CD4-positive, alpha-beta T cell treated with Interleukin-17A for 4 hours (primary cell): Measurements from ENCODE around the gene DOCK9.

Experiments used
- DNase-seq: peaks from one replicate; pipeline ENCODE4 v3.0.0-alpha.2; 2020; ENCODE audit warnings: mixed read lengths

Gene DOCK9, protein sequence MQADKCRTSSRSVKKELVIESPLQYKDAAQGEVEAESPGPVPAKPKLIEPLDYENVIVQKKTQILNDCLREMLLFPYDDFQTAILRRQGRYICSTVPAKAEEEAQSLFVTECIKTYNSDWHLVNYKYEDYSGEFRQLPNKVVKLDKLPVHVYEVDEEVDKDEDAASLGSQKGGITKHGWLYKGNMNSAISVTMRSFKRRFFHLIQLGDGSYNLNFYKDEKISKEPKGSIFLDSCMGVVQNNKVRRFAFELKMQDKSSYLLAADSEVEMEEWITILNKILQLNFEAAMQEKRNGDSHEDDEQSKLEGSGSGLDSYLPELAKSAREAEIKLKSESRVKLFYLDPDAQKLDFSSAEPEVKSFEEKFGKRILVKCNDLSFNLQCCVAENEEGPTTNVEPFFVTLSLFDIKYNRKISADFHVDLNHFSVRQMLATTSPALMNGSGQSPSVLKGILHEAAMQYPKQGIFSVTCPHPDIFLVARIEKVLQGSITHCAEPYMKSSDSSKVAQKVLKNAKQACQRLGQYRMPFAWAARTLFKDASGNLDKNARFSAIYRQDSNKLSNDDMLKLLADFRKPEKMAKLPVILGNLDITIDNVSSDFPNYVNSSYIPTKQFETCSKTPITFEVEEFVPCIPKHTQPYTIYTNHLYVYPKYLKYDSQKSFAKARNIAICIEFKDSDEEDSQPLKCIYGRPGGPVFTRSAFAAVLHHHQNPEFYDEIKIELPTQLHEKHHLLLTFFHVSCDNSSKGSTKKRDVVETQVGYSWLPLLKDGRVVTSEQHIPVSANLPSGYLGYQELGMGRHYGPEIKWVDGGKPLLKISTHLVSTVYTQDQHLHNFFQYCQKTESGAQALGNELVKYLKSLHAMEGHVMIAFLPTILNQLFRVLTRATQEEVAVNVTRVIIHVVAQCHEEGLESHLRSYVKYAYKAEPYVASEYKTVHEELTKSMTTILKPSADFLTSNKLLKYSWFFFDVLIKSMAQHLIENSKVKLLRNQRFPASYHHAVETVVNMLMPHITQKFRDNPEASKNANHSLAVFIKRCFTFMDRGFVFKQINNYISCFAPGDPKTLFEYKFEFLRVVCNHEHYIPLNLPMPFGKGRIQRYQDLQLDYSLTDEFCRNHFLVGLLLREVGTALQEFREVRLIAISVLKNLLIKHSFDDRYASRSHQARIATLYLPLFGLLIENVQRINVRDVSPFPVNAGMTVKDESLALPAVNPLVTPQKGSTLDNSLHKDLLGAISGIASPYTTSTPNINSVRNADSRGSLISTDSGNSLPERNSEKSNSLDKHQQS (N-terminal part only)

DNA sequence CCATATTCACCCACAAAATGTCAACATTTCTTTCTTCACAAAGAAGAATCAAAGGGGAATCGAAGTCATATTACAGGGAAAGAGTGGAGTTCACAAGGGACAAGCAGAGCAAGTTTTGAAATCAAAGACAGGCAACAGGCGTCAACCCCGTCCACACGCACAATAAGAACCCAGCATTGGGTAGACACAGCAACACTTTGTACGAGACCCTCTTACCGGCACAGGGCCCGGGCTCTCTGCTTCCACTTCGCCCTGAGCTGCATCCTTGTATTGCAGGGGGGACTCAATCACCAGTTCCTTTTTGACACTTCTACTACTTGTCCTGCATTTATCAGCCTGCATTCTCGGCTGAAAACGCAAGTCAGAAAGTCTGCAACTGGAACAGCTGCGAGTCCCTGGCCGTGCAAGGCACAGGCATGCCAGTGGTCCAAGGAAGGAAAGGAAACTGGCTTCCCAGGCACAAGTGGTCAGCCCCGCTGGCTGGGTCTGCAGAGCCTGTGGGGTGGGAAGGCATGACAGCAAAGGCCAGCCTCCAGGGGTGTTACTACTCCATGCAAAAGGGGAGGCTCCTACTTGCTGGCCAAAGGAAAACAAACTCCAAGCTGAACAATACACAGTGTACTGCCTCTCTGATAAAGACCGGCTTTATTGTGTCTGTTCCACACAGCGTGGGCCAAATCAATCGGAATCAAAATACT is at the start of gene DOCK9:
TSS of gene DOCK9 (minus strand) at position 497 of the 698 bp plus-strand sequence. CDS start at position 342, 155 bp downstream.
- DNase-seq = no peak

DNA sequence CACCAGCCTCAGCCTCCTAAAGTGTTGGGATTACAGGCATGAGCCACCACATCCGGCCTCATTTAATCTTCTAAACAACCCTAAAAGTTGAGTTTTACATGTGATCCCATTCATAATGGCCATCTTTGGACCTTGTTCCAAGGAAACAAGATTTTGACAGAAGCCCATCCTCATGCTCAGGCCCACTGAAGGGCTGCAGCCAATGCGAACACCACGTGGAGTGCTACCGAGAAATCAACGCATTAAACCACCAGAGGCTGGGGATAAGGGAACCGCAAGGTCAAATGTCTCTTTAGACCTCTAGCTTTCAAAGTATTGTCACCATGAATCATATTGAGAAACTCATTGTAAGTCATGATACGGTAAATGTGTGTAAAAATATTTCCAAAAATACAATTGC is 49.4 kb upstream of the DOCK9 start:
- DNase-seq = no peak

DNA sequence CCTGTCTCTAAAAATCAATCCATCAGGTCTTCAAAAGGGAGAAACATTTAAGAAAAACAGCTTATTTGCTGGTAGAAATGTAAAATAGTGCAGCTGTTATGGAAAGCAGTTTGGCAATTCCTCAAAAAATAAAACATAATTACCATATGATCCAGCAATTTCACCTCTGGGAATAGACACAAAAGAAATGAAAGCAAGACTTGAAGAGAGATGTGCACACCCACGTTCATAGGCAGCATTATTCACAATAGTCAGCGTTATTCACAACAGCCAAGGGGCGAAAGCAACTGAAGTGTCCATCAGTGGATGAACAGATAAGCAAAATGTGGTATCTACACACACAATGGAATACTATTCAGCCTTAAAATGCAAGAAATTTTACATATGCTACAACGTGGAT is 45.1 kb upstream of the DOCK9 start:
- no peak for DNase-seq

DNA sequence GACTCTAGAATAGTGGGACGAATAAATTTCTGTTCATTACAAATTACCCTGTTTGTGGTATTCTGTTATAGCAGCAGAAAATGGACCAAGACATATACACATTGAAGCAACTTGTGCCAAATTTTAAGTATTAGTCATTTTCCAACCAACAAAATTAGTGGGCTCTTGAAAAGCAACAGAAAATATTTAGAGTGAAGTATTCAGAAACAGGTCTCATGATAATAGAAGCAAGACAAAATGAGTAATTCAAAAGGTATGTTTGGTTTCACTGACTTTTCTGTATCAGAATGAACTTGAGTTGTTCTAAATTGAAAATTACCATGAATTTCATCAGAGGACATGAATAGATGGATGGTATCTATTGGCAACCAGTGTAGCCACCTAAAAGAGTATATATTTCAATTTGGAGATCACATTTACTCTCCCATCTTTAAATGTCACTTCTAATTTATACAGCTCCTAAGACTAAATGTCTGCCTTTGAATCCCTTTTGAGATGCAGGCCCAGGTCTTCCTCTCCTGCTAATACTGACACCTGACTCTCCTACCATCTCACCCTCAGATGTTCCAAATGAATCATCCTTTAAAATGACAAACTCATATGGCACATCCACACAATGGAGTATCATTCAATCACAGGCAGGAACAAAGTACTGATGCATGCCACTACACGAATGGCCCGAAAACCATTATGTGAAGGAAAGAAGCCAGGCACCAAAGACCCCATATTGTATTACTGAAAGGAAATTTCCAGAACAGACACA is 40.7 kb upstream of the DOCK9 start:
- DNase-seq = no peak

DNA sequence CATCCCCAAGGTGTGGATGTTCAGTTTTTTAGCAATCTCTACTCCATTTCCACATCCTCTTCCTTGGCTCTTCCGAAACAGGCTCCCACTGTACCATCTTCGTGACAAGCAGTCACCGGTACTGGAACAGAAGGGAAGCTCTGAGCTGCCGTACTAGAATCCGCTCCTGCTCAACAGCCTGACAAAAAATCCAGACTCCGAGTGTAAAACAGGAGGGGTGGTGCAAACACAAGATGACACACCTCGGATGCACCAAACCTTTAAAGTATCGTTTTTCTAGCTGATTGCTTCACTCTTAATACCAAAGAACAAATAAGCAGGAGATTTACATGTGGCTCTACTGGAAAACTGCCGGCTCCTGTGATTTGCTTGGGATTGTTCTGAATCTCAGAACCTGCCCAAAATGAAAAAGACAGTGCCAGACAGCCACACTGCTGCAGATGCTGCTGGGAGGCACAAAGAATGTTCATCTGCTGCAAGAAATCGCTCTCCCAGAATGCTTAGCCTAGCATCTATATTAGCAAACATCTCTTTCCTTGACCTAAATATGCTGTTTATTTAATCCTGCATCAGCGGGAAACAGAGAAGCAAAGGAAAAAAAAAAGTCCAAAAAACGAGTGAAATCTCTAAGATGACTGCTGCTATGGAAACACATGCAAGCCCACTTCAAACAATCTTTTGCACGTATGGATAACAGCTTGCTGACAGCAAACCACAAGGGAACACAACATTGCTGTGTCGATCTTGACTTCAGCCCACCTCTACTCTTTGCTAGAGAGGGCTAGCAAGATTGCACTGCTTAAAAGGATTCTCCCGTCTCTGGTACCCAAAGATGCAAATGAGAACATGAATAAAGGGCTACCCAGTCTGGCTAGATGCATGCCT is 38.0 kb upstream of the DOCK9 start:
- peak; percentile 15 for DNase-seq

DNA sequence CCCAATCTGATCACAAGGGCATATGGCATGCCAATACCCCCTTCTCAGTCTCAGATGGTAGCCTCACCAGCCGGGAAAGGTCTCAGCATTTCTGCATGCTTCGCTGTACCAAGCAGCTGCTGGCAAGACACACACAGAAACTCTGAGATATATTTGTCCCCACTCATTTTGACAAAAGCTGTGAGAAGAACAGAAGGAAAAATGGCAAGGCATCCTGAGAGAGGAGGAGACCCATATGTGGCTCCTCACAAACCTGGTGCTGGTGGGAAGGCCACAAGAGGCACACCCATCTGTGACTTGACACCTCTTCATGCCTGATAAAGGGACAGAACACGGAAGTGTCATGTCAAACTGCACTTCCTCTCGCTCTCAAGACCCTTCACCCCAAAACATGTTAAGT is 36.7 kb upstream of the DOCK9 start:
- no peak for DNase-seq

DNA sequence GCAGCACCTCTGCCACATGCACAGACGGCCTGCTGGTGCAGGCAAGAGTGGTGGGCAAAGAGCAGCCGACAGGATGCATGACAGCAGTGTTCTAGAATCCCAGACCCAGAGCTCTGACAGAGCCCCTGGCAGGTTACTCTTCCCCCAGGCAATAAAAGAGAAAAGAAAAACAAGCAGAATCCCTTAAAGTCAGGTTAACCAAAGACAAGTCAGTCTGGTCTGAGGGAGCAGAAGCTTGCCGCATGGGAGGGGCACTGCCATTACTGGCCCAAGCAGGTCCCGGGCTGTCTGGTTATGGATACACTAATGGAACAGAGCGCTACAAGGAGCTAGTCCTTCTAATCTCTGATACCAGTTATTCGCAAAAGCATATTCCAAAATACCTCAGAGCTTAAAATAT is 36.1 kb upstream of the DOCK9 start:
- no peak for DNase-seq

DNA sequence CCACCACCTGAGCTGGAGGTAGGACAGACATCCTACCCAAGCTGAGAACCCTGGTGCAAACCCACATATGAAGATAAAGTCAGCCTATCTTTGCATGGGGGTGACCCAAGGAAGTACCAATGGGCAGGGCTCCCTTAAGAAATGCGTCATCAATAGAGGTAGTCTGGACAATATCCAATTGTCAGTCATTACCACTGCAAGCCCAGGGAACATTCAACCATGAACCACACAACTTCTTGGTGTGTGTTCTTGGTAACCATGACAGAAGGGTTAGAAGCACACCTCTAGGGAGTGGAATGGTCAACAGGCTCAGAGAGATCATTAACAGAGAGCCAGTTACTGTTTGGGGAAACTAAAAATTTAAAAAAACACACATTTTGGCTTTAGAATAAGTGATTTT is 34.7 kb upstream of the DOCK9 start:
- DNase-seq = no peak

DNA sequence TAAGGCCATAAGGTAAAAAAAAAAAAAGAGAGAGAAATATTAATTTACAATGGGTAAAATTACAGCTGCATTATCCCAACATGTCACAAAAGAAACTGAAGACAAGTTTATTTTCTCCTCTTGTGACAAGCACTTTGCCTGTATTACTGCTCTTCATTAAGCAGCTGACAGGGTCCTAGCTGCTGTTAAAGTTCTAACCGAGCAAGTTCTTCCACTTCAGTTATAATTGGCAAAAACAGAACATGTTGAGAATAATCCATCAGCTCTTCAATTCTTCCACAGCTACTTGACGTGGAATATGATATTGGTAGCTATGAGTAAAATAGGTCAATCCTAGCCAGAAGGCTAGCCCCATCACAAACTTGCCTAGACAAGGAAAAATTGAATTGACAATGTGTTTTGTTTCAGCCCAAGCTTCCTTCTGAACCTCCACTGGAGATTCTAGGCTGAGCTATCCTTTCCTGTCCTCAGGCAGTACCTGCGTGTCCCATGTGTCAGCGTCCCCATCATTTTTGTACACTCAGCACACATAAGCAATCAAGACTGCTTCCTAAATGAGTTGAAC is 32.2 kb upstream of the DOCK9 start:
- DNase-seq = no peak

DNA sequence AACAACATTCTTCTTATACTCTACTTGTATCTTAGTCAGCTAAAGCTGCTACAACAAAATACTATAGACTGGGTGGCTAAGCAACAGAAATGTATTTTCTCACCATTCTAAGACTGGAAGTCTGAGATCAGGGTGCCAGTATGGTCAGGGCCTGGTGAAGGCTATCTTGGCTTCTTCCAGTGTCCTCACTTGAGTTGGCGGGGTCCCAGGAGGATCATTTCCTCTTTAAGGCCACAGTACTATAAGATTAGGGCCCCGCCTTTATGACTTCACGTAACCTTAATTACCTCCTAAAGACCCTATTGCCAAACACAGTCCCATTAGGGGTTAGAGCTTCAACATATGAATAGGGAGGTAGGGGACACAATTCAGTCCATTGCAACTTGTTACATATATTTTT is 30.7 kb upstream of the DOCK9 start:
- no peak for DNase-seq

DNA sequence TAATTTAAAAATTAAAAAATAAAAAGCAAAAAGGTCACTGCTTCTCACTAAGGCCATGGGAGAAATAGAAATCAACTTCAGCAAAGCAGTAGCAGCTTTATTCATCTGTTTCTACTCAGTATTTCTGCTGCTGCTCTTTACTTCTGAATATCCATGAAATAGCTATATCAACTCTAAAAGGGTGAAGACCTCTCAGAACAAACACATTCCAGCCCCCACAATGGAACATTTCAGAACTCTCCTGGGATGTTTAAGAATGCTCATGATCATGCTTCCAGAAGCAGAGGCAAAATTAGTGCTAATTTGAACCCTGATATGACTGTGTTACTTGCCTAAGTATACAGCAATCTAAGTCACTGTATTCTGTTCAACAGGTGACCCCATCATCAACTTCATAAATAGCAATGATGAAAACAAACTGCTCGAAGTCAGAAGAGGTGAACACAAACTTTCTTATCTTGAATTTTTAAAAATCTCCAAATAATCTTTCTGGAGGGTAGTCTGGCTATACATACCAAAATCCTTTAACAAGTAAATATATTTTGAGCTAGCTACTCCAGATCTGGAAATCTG is 29.6 kb upstream of the DOCK9 start:
- DNase-seq = no peak

DNA sequence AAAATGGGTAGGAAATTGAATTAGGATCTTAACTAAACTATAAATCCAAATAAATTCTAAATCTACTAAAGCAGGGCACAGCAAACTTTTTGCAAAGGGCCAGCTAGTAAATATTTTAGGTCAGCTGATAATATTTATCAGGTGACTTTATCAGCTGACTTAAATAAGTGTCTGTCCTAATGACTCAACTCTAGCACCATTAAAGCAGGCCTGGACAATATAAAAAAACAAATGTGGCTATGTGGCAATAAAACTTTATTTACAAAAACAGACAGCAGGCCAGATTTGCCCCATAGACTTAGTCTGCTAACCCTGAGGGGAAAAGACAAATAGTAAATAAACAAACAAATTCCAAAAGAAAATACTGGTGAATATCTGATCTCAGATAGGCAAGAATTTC is 27.7 kb upstream of the DOCK9 start:
- DNase-seq = no peak

DNA sequence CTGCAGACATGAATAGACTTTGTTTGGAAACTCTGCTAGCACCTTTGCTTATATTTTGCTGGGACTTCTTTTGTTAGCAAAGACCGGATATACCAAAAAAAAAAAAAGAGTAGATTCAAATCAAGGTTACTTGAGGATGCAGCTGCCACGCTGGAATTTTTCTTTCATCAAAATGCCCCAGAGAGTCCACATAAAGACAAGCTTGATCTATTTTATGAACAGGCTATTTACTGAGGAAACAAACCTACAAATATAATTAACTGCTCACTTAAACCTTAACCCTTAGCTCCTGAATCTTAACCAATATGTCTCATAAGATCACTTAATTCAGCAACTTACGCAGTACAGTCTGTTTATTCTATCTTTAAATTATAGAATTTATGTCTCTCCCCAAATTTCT is 27.1 kb upstream of the DOCK9 start:
- no peak for DNase-seq

DNA sequence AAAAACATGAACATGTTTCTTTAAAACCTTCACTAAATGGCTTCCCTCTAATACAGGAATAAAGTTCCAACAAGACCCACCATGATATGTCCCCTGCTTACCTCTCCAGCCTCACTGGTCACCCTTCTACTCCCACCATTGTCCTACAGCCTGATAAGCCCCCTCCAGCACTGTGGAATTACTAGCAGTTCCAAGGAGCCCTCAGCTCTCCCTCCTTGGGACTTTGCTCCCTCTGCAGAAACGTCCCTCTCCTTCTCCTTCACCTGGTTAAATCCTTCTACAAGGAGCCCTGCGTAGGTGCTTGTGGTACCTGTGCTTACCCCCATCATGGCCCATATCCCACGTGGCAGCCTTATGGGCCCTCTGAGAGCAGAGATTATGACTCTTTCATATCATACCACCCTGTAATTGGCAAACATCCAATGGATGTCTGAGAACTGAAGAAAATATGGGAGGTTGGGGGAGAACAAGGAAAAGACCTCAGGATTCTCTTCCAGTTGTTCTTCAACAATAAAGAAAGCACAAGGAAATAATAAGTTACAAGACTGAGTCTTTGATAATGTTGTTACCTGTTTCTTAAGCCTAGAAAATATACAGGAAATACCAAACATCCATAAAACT is 26.1 kb upstream of the DOCK9 start:
- DNase-seq = no peak

DNA sequence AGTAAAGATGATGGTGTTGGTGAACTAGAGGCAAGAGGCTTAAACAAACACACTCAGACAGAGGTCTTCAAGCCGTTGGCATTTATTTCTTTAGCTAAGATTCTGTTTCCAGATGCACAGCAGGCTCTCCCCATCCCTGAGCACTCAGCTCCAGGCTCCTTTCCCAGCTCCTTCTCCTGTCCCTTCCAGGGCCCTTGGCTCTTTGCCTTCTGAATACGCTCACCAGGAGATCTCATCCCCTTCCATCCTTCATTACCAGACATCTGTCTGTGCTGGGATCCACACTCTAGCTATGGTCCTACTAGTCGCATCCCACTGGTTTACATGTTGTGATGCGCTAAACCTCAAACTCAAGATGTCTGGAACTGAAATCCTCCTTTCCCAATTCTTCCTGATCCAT is 25.3 kb upstream of the DOCK9 start:
- DNase-seq = no peak

DNA sequence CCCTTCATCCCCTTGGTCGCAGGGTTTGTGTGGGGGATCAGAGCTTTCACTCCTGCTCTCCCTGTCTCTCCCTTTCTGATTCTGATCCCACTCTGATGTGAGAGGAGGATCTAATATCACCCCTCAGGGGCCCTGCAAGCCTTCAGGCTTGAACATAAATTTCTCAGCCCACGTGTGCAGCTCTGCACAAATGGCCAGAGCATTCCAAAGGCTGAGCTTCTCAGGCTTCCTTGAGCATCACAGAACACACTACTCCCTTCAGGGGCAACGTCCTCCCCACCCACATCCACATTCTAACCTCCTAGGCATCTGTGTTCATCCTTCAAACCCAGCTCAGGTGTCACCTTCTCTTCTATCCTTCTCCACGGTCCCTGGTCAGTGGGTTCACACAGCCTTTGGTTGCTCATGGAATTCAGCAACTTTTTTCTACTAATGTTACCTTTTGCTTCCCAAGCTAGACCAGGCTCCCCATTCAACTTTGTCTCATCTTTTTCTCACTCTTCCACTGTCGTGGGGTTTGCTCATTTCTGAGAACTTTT is 24.4 kb upstream of the DOCK9 start:
- DNase-seq = no peak

DNA sequence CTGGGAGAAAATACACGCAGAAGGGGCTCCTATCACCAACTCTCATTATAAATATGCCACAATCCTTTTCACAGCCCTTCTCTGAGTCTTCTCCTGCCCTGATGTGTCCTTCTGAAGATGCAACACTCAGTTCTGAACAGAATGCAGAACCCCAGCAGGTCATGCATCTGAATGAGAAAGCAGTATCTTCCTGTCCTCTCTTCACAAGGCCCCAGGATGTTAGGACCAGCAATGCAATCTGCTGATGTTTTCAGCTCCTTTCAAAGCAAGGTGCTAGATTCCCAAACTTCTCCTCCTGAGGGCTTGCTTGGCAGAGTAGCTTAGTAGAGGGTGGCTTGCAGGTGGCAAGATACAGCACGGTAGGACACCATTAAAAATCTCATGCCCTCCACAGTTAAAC is 22.3 kb upstream of the DOCK9 start:
- DNase-seq = no peak

DNA sequence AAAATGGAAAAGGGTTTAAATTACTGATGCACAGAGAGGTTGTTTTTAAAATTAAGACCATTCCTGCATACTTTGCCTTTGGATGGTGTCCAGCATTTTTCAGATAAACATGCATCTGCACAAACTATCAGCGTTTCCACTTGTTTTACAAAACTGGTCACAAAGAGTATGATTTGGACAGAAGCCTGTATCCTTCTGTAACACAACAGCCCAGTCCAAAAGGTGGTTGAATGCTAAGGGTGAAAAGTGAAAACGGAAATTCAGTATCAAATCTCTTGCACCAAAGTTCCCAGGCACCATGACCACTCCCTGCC is 21.7 kb upstream of the DOCK9 start:
- no peak for DNase-seq
